ENCODE data around the gene NOS3.

DNA sequence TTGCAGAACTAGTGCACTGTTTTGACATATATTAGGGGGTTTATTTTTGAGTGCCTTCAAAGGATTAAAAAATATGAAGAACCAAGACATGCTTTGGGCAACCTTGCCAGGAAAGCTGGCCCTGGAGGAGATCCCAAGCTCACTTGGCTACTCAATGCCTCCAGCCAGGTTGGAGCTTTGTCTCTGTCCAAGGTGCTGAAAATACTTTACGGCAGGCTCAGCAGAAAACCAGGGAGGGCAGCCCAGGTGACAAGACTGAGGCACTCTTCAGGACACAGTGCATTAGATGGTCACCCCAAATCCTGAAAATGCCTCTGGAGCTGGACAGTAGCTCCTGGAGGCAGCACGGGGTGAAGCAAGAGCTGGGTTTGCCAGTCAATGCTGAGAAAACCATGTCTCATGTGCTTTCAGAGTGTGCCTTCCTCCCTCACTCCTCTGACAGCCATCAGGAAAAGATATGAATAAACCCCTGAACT is 6.9 kb upstream of the NOS3 start:
- TF ChIP-seq, protein P1, sequence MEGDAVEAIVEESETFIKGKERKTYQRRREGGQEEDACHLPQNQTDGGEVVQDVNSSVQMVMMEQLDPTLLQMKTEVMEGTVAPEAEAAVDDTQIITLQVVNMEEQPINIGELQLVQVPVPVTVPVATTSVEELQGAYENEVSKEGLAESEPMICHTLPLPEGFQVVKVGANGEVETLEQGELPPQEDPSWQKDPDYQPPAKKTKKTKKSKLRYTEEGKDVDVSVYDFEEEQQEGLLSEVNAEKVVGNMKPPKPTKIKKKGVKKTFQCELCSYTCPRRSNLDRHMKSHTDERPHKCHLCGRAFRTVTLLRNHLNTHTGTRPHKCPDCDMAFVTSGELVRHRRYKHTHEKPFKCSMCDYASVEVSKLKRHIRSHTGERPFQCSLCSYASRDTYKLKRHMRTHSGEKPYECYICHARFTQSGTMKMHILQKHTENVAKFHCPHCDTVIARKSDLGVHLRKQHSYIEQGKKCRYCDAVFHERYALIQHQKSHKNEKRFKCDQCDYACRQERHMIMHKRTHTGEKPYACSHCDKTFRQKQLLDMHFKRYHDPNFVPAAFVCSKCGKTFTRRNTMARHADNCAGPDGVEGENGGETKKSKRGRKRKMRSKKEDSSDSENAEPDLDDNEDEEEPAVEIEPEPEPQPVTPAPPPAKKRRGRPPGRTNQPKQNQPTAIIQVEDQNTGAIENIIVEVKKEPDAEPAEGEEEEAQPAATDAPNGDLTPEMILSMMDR (IDR thresholded peaks at IDR 0.05; ENCODE audit: insufficient read depth, low read depth, low read length), result no peak
- TF ChIP-seq EZH2 (IDR thresholded peaks at IDR 0.05; ENCODE audit: insufficient read depth, low read length), result no peak

Data from astrocyte (in vitro differentiated cells and primary cell).